HK-2 (cell line): Measurements from ENCODE around the gene RICTOR.

Experiments
- DNase-seq: peaks from one replicate; pipeline ENCODE4 v3.0.0-alpha.2; 2018; ENCODE audit not compliant: unreplicated experiment

Gene RICTOR

DNA sequence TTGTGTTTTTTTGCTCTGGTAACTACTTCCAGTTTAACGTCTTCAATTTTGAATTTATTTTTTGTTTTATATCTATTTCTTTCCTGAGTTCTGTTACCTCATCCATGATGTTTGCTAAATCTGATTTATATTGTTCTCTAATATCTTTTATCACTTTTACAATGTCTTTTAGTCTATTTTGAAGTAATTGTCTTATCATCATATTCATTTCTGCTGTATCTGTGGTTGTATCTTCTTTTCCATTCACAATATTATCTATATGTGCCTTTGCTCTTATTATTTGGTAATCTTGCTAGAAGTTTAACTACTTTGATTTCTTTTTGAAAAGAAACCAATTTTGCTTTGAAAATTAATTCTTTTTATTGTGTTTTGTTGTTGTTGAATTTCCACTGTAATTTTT is 184.8 kb downstream of the RICTOR start:
- no peak for DNase-seq

GRCh38 chr5:38888041-38888440 is 186.2 kb downstream of the RICTOR start:
- DNase-seq, result no peak
